Keratinocyte (primary cell): ENCODE results near the gene GAA.

Experiments used
- CTCF ChIP-seq, 3 experiments: IDR thresholded peaks in 1 of 3; conservative IDR thresholded peaks in 1 of 3; optimal IDR thresholded peaks in 1 of 3; 2 replicates in 2 of 3; 3 replicates in 1 of 3; pipeline versions ENCODE3 to v1.5.1; 2011; ENCODE audit warnings: low read length in 3 of 3, mild to moderate bottlenecking in 3 of 3, moderate library complexity in 2 of 3, control low read depth in 1 of 3, inconsistent platforms in 1 of 3; ENCODE audit not compliant: insufficient read depth in 2 of 3; ENCODE audit errors: extremely low read depth in 1 of 3
- EZH2 ChIP-seq: IDR thresholded peaks from one replicate; pipeline ENCODE4 v1.6.1; 2012; ENCODE audit warnings: inconsistent platforms, mild to moderate bottlenecking, low read length, moderate library complexity

- TF ChIP-seq CTCF (optimal IDR thresholded peaks at IDR 0.05 in 1 of 3, IDR thresholded peaks at IDR 0.05 in 1 of 3, conservative IDR thresholded peaks at IDR 0.05 in 1 of 3; ENCODE audit: extremely low read depth in 1 of 3, insufficient read depth in 2 of 3, low read length in 3 of 3) (no peak), EZH2 (no peak)
Observed at GRCh38 chr17:80087346-80088265, 13.8 kb upstream of the GAA start.
